T-helper 2 cell (primary cell): Measurements from ENCODE around the gene TDRD10.
"Not testable (repeated sequence)": the region's sequence is repeated elsewhere in the genome, so short reads cannot be mapped to it uniquely, and the experiment has no call there.

Experiments
- DNase-seq, 5 experiments: peaks; one replicate each; pipeline versions ENCODE4 v3.0.0 to v3.0.0-alpha.2; 2012 to 2022

TDRD10 gene

DNA sequence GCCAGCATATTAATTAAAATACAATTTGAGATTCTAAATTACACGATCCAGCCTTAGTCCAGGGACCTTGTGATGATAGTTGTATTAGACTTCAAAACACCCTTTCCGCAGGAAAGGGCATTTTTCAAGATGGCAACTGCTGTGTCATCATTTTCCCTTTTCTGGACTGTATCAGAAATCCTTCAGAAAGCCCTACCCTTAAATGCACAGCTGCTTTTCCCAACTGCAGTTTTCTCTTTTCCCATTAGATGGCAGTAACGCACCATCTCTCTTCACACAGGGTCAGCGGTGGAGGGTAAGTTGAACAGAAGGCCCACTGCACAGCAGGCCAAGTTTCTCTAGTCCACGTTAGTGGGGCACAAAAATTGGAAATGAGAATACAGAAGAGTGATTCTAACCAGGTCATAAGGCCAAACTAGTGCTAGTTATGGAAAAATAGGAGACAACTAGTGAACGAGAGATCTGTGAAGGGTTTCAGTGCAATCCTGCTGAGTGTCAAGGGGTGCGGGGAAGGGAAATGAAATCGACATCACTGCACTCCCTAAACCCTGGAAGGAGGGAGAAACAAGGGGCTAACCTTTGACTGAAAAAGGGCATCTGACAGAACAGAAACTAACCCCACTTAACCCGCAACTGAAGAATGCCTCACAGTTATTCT, 22.1 kb upstream of the TDRD10 start:
- peak in 3 of 5 experiments; percentile 24 to 64 (median 43) for DNase-seq

DNA sequence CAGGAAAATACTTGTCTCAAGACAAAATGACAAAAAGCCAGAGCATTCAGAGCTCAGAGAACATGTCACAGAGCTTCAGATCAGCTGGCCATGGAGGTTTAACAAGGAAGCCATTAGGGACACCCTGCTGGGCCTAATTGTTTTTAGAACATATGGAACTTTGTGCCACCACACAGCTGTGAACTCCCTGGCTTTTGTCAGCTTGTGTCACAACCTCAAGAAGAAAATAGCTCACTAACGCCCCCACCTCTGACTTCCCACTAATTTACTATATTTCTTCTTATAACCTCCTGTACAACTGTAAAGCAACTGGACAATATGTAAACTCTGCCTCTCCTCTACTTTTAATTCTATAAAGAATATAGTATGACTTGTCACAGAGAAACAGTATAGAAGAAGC, 21.0 kb upstream of the TDRD10 start:
- no peak for DNase-seq

- no peak for DNase-seq
These were observed 17.8 kb upstream of the TDRD10 start for GRCh38 chr1:154483941-154484803.

DNA sequence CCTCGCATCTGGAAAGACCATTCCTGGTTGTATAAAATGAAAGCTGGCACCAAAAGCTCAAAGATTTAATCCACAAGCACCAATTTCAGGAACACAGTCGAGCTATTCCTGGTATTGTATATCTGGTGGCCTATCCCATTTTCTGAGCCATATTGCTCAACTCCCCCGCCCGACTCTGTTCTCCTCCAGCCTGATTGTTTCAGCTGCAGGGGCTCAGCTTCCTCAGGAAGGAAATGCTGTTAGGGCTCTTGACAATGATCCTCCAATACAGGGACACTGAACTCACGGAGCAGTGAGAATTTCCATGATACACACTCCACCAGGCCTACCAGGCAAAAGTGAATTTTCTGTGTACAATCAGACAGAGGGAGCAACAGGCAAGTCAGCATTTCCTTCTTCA, 16.9 kb upstream of the TDRD10 start:
- DNase-seq: no peak

- no peak for DNase-seq
These were observed 16.0 kb upstream of the TDRD10 start for GRCh38 chr1:154485910-154486496.

GRCh38 chr1:154486756-154487155, 15.3 kb upstream of the TDRD10 start:
- not testable (repeated sequence) for DNase-seq

- DNase-seq: no peak
These were observed 13.1 kb upstream of the TDRD10 start for GRCh38 chr1:154488922-154489321.

GRCh38 chr1:154489695-154490274, 12.2 kb upstream of the TDRD10 start:
- no peak for DNase-seq

- no peak for DNase-seq
These were observed 11.7 kb upstream of the TDRD10 start for GRCh38 chr1:154490317-154490716.

GRCh38 chr1:154492115-154492514, 9.9 kb upstream of the TDRD10 start:
- DNase-seq: no peak

DNA sequence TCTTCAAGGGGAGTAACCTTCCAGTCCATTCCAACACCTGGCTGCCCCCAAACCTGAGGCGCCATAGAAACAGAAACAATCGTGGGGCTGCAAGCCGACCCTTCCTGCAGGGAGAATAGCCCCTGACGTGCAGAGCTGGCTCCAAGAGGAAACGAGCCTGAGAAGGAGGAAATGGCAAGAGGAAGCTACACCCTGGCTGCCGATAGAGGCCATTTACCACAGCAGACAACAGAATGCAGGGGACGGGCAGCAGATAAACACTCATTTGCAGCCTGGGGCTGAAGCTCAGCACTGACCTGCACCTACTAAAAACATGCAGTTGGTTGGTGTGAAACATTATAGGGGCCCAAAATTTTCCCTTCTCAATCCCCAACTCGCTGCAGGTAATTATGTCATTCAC, 8.7 kb upstream of the TDRD10 start:
- DNase-seq: peak in 1 of 5 experiments; percentile 49

GRCh38 chr1:154495496-154496273, 6.3 kb upstream of the TDRD10 start:
- DNase-seq: no peak

DNA sequence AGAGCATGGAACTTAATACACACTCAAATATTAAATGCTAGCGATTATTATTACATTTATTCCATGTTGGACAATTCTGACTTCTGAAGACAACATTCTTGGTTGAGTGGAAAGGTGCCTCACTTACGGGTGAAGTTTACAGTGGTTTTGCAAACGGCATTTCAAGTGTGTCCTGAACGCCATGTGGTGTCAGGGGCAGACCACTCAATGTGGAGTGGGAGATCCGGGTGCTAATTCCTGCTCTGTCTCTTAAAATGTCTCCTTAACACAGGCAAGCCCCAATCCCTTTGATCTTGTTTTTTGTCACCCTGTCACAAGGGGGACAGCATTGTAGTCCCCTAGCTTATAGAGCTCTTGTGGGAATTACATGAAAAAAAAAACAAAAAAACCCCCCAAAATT, 5.6 kb upstream of the TDRD10 start:
- no peak for DNase-seq

- DNase-seq: no peak
These were observed 4.8 kb upstream of the TDRD10 start for GRCh38 chr1:154497026-154497806.

GRCh38 chr1:154499446-154499845, 2.6 kb upstream of the TDRD10 start:
- DNase-seq: peak in 1 of 5 experiments; percentile 51

DNA sequence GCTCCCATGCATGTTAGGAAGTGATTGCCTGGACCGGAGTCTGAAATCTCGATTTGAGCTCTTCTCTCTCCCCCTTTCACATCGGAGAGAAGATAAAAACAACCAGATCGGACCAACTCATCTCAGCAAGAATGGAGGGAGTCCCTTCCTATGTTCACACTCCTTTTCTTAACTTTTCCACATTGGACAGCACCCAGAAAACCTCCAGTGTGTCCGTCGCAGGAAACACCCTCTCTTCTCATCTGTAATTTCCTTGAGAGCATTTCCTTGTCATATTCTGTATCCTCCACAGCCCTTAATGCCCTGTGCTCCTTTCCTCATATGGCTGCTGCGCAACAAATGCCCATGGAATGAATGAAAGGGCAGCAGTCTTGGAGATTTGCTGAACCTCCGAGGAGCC, 1.5 kb upstream of the TDRD10 start:
- DNase-seq: no peak

DNA sequence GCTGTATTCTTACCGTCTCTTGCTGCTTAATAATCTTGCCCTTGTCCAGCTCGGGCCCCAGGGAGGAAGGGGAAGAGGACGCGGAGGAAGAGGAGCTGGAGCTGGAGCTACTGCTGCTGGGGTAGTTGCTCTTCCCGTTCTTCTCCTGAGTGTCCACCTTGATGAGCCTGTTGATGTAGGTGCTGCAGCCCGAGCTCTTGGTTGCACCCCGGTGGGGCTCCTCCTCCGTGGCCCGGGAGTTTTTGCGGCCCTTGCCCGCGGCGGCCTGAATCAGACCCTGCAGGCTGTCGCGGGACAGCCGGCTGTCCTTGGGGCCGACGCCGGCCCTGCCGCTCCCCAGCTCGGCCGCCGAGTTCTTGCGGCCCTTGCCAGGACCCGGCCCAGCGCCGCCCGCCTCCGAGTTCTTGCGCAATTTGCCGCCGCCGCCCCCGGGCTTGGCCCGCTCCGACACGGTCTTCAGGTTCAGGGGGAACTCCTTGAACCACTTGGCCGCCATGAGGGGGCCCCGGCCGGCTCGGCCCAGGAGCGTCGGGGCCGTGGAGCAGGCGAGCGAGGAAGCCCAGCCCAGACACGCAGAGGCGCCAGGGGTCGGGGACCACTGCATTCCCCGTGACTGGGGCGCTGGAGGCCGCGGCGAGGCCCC, 475 bp upstream of the TDRD10 start:
- no peak for DNase-seq

- no peak for DNase-seq
These were observed 711 bp downstream of the TDRD10 start for GRCh38 chr1:154502744-154503115.

DNA sequence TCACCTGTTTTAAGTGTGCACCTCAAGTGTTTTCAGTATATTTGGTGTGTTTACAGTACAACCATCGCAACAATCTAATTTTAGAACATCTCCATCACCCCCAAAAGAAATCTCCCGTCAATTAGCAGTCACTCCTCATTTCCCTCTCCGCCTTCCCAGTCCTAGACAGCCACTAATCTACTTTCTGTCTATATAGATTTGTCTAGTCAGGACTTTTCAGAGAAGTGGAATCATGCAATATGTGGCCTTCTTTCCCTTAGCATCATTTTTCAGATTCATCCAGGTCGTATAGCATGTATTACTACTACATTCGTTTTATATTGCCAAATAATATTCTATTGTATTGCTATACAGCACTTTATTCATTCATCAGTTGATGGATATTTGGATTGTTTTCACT, 1.9 kb downstream of the TDRD10 start:
- no peak for DNase-seq

- DNase-seq: no peak
These were observed 10.7 kb downstream of the TDRD10 start for GRCh38 chr1:154512760-154513159.

GRCh38 chr1:154514066-154514553, 12.1 kb downstream of the TDRD10 start:
- no peak for DNase-seq
